Ishikawa (cell line): ENCODE data around the gene FHOD1.

ENCODE experiments used
- TCF12 ChIP-seq: IDR thresholded peaks from 2 replicates; pipeline ENCODE4 v1.6.1; 2012; ENCODE audit warnings: low read depth
- USF1 ChIP-seq: IDR thresholded peaks from 2 replicates; pipeline ENCODE4 v1.6.1; 2012

GRCh38 chr16:67281536-67282446 lies 34.5 kb upstream of the FHOD1 start:
- TF ChIP-seq TCF12 (no peak), USF1 (no peak)
